A204.1 (cell line): Measurements from ENCODE around the gene SPATA12.

Experiments
- FAIRE-seq: peaks from 2 replicates; lab custom pipeline; 2012; peaks lifted over from hg19 to GRCh38; lab: Jason Lieb, UNC

Gene SPATA12

DNA sequence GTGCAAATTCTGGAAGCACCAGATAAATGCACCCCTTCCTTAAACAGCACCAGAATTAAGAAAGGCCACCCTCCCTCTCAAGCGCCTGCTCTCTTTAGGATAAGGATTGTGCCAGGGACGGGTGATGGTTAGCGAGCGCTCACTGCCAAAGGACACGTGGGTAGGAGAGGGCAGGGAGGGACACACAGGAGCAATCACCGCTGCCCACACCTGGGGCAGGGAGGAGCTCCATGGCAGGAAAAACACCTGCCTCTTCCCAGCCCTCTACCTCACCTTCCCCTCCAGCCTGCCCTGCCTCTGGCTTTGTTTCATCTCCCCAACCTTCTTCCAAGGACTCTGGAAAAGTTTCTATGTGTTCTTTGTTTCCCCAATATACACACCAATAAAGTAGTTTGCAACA lies 7.3 kb upstream of the SPATA12 start:
- no peak for FAIRE-seq

DNA sequence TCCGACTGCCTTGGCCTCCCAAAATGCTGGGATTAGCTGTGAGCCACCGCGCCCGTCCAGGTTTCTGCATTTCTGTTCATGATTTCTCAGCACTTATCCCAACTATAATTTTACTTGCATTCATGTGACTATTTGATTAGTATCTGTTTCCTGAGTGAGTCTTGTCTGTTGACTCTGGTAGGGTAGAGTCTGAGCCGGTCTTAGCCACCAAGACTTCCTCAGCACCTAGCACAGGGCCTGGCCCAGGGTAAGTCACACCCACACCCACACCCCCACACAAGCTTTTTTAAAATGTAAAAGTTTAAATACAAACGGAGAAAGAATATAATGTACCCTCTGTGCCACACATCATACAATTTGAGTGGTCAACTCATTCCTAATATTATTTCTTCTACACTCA lies 3.1 kb upstream of the SPATA12 start:
- FAIRE-seq = no peak

- no peak for FAIRE-seq
Observed at GRCh38 chr3:57059411-57059810, 1.1 kb upstream of the SPATA12 start.

DNA sequence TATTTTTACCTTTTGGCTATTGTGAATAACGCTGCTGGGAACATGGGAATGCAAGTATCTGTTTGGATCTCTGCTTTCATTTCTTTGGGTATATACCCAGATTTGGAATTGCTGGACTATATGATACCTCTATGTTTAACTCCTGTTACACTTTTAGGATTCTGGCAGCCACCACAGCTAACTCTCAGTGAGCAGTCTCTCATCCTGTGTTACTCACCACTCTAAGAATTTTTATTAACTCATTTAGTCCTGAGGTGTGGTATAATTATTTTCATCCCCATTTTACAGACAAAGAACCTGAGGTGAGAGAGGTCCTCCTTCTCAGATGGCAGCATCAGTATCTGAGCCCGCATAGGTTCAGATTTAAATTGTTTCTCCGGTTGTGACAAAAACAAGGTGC lies 1.1 kb downstream of the SPATA12 start:
- FAIRE-seq = no peak

DNA sequence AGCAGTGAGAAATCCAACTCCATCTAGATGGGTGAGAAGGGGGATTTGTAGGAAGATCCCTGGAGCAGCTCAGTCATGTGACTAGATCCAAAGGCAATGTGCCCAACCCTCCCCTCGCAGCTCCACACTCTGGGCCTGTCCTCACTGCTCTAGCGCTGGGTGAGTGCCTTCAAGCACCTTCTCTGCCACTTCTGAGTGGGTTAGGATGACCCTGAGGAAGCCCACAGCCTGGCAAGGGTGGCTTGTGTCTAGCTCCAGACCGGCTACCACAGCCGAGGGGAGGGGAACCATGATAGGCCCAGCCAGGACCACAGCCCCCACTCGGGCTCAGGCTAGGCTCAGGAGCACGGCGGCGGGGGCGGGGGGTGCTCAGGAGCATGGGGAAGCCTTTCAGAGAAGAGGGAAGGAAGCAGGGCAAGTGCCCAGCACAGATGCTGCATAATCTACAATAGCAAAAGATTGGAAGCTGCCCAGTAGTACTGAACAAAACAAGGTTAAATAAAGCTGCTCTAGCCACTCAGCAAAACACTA lies 1.7 kb downstream of the SPATA12 start:
- no peak for FAIRE-seq

- no peak for FAIRE-seq
Observed at GRCh38 chr3:57063032-57063431, 2.6 kb downstream of the SPATA12 start.

DNA sequence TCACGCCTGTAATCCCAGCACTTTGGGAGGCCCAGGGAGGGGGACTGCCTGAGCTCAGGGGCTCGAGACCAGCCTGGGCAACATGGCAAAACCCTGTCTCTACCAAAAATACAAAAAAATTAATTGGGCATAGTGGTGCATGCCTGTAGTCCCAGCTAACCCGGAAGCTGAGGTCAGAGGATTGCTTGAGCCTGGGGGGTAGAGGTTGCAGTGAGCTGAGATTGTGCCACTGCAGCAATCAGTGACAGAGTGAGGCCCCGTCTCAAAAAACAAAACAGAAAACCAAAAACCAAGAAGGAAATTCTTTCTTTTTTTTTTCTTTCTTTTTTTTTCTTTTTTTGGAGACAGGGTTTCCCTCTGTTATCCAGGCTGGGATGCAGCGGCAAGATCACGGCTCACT lies 3.5 kb downstream of the SPATA12 start:
- FAIRE-seq = no peak

GRCh38 chr3:57064572-57064971 lies 4.1 kb downstream of the SPATA12 start:
- no peak for FAIRE-seq

- FAIRE-seq = no peak
Observed at GRCh38 chr3:57065588-57065987, 5.1 kb downstream of the SPATA12 start.

GRCh38 chr3:57066471-57066870 lies 6.0 kb downstream of the SPATA12 start:
- FAIRE-seq = no peak

DNA sequence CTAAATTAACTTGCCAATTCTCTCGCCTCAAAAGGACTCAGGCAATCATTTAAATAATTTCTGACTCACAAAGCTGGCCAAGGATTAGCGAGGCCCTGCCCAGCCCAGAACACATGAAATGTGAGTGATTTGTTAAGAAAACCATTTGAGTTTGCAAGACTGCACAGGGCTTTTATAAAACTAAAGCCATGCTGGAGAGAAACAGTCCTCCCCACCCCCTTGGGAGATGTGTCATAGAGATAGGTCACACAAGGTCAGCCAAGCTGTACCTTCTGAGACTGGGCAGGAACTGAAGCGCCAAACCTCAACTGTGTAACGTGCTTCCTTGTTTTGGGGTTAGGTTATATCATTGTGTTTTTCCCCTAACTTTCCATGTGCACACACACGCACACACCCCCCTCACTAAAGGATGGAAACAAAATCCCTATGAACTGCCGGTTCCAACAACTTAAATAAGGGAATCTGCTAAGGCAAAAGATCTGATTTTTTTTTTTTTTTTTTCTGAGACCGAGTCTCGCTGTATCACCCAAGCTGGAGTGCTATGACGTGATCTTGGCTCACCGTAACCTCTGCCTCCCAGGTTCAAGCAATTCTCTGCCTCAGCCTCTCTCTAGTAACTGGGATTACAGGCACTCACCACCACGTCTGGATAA lies 8.1 kb downstream of the SPATA12 start:
- no peak for FAIRE-seq

GRCh38 chr3:57069503-57069902 lies 9.0 kb downstream of the SPATA12 start:
- no peak for FAIRE-seq

- no peak for FAIRE-seq
Observed at GRCh38 chr3:57073628-57074027, 13.2 kb downstream of the SPATA12 start.

DNA sequence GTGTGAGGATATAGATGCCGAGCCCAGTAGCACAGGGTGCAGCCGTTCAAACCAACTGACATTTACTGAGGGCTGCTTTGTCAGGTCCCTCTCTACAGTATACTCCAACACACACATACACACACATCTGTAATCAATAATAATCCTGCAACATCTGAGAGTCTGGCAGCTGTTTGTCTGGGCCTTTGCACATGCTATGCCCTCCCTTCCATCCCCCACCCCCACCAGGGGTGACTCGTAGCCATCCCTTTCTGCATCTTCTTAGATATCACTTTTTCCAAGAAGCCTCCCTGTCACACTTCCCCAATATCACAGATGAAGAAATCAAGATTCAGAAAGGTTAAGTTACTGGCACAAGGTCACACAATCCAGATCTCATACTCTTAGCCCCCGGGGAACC lies 13.7 kb downstream of the SPATA12 start:
- FAIRE-seq = no peak

- no peak for FAIRE-seq
Observed at GRCh38 chr3:57076422-57076951, 16.0 kb downstream of the SPATA12 start.

GRCh38 chr3:57077630-57078343 lies 17.3 kb downstream of the SPATA12 start:
- FAIRE-seq = no peak

GRCh38 chr3:57078344-57078634 lies 17.8 kb downstream of the SPATA12 start:
- FAIRE-seq = no peak

- no peak for FAIRE-seq
Observed at GRCh38 chr3:57078635-57079473, 18.4 kb downstream of the SPATA12 start.

GRCh38 chr3:57079474-57079831 lies 19.0 kb downstream of the SPATA12 start:
- FAIRE-seq = no peak

DNA sequence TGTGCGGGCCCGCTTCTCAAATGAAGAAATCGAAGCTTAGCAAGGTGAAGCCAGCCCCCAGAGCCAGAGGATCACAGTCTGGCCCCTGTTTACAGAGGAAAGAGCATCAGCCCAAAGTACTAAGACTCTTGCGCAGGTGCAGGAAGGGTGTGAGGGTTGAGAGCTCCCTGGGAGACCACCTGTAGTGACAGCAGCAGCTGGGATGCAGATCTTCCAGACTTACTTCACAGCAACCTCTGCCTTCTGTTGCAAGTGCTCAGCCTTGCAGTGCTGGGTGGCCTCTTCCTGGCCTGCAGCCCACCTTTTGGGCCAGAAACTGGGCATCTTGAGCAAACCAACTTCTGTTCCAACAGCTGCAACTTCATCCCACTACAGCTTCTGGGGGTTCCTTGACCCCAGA lies 19.7 kb downstream of the SPATA12 start:
- FAIRE-seq = no peak

GRCh38 chr3:57081173-57081572 lies 20.7 kb downstream of the SPATA12 start:
- no peak for FAIRE-seq

- FAIRE-seq = no peak
Observed at GRCh38 chr3:57082481-57082880, 22.0 kb downstream of the SPATA12 start.
